Measurements from ENCODE around the gene SMG9.

The SMG9 gene

GRCh38 chr19:43700395-43701000 lies 54.3 kb downstream of the SMG9 start:
- H3K4me1 ChIP-seq (ENCODE audit: low read length): peaks cover 23% of the 10 kb centered on the region
- H3K27ac ChIP-seq (ENCODE audit: low read length): peak overlapping the region; percentile 75
- peak overlapping the region; percentile 47 for H3K4me3 ChIP-seq (ENCODE audit: low read length)
- TF ChIP-seq EZH2phosphoT487 (IDR thresholded peaks at IDR 0.05; ENCODE audit: low read depth) (no peak), CTCF (IDR thresholded peaks at IDR 0.05; ENCODE audit: low read depth, low read length) (no peak)
- H3K79me2 ChIP-seq (ENCODE audit: low read length): no peaks in the 10 kb centered on the region
- H4K20me1 ChIP-seq (ENCODE audit: insufficient read depth, low read length): no peaks in the 10 kb centered on the region
- no peaks in the 10 kb centered on the region for H3K9me3 ChIP-seq (ENCODE audit: insufficient read depth, low read length)
- H3K36me3 ChIP-seq (replicated peaks; ENCODE audit: low read depth, low read length): no peaks in the 10 kb centered on the region
- peak overlapping the region; percentile 68 for H3K4me2 ChIP-seq (ENCODE audit: low read length)
- peak overlapping the region; percentile 56; the same call in 1 of the 2 replicates for H2AFZ ChIP-seq (ENCODE audit: low read depth, low read length)
- peak overlapping the region; percentile 49 for H3K9ac ChIP-seq (ENCODE audit: low read length)
- H3K27me3 ChIP-seq (ENCODE audit: low read depth, low read length): no peaks in the 10 kb centered on the region

GRCh38 chr19:43699506-43700394 lies 55.0 kb downstream of the SMG9 start:
- peak overlapping the region; percentile 68 for H3K4me2 ChIP-seq (ENCODE audit: low read length)
- H3K27ac ChIP-seq (ENCODE audit: low read length): peak overlapping the region; percentile 75
- H3K79me2 ChIP-seq (ENCODE audit: low read length): no peaks in the 10 kb centered on the region
- peak overlapping the region; percentile 56; the same call in 1 of the 2 replicates for H2AFZ ChIP-seq (ENCODE audit: low read depth, low read length)
- no peak overlapping the region; the same call in 1 of the 2 replicates for H3K4me3 ChIP-seq (ENCODE audit: low read length)
- TF ChIP-seq CTCF (IDR thresholded peaks at IDR 0.05; ENCODE audit: low read depth, low read length) (no peak), EZH2phosphoT487 (IDR thresholded peaks at IDR 0.05; ENCODE audit: low read depth) (no peak)
- H3K9ac ChIP-seq (ENCODE audit: low read length): peak overlapping the region; percentile 49
- H4K20me1 ChIP-seq (ENCODE audit: insufficient read depth, low read length): no peaks in the 10 kb centered on the region
- no peaks in the 10 kb centered on the region for H3K36me3 ChIP-seq (replicated peaks; ENCODE audit: low read depth, low read length)
- H3K27me3 ChIP-seq (ENCODE audit: low read depth, low read length): no peaks in the 10 kb centered on the region
- H3K9me3 ChIP-seq (ENCODE audit: insufficient read depth, low read length): no peaks in the 10 kb centered on the region
- H3K4me1 ChIP-seq (ENCODE audit: low read length): peaks cover 23% of the 10 kb centered on the region

GRCh38 chr19:43697295-43697694 lies 57.5 kb downstream of the SMG9 start:
- peaks cover 3% of the 10 kb centered on the region; the same call in 1 of the 2 replicates for H3K9me3 ChIP-seq (ENCODE audit: insufficient read depth, low read length)
- H4K20me1 ChIP-seq (ENCODE audit: insufficient read depth, low read length): no peaks in the 10 kb centered on the region
- TF ChIP-seq EZH2phosphoT487 (IDR thresholded peaks at IDR 0.05; ENCODE audit: low read depth) (no peak), CTCF (IDR thresholded peaks at IDR 0.05; ENCODE audit: low read depth, low read length) (no peak)
- H3K9ac ChIP-seq (ENCODE audit: low read length): no peak overlapping the region
- H3K4me3 ChIP-seq (ENCODE audit: low read length): no peak overlapping the region
- H3K27ac ChIP-seq (ENCODE audit: low read length): no peak overlapping the region
- H3K4me1 ChIP-seq (ENCODE audit: low read length): peaks cover 23% of the 10 kb centered on the region
- 0 out of 2 replicates have a peak, but pooled peaks cover 3% of the 10 kb centered on the region for H3K27me3 ChIP-seq (ENCODE audit: low read depth, low read length)
- H3K79me2 ChIP-seq (ENCODE audit: low read length): no peaks in the 10 kb centered on the region
- no peak overlapping the region for H2AFZ ChIP-seq (ENCODE audit: low read depth, low read length)
- H3K36me3 ChIP-seq (replicated peaks; ENCODE audit: low read depth, low read length): no peaks in the 10 kb centered on the region
- H3K4me2 ChIP-seq (ENCODE audit: low read length): no peak overlapping the region

All from OCI-LY3 (cell line).